Testis (tissue), 2 donors: Measurements from ENCODE around the gene OLFML1.

ENCODE experiments used
- CTCF ChIP-seq, 3 experiments: fragments of 450-650 bp in 2 of 3; fragments of 200-600 bp in 1 of 3; sonication (generic) in 1 of 3; IDR thresholded peaks; one replicate each; pipeline ENCODE4 v1.5.1; 2016 to 2019; ENCODE audit warnings: antibody characterized with exemption in 3 of 3, mild to moderate bottlenecking in 2 of 3, moderate library complexity in 1 of 3
- POLR2A ChIP-seq: fragments of 450-650 bp; IDR thresholded peaks from one replicate; pipeline ENCODE4 v1.6.1; 2017; ENCODE audit warnings: antibody characterized with exemption, mild to moderate bottlenecking, moderate library complexity

- TF ChIP-seq CTCF (IDR thresholded peaks at IDR 0.05), result no peak
- no peak for TF ChIP-seq POLR2A
Measured at GRCh38 chr11:7538031-7538430, 52.7 kb downstream of the OLFML1 start.
